ELR (cell line): ENCODE measurements around the gene KCNJ8.

Source experiments
- DNase-seq: peaks from one replicate; pipeline ENCODE4 v3.0.0-alpha.2; 2015; ENCODE audit warnings: low read depth

KCNJ8 gene

DNA sequence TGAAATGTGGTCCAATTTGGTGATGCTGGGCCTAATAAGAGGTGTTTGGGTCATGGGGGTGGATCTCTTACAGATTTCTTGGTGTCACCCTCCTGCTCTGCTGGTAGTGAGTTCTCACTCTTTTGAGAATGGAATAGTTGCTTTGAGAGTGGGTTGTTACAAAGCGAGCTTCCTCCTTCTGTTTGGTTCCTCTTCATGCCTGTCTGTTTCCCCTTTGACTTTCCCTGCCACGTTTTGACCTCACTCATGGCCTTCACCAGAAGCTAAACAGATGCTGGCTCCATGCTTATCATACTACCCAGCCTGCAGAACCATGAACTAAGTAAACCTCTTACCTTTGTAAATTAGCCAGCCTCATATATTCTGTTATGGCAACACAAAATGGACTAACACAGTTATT is 59.1 kb downstream of the KCNJ8 start:
- DNase-seq = no peak
